ENCODE data around the gene TSPAN4. TPM values are rescaled to one million over a fixed set of nuclear protein-coding genes. Genes with fewer than 3 reads are reported as not detected.

TSPAN4 gene
- total and polyA plus RNA-seq, 10 donors: 32.1 to 140 (median 107) TPM

- intact Hi-C loops (cut with DNase I; ENCODE audit: low total_unique reads): no loop called here
- Histone ChIP-seq H3K36me3 (peaks cover 0 to 48% (median 31%) of the 10 kb centered on the region in 6 donors), H3K27ac (no peak overlapping the region), H3K27me3 (replicated peaks in 1 of 7) (no peaks in the 10 kb centered on the region), H3K9me3 (no peaks in the 10 kb centered on the region), H3K4me3 (peak overlapping the region in 1 of 8 donors; percentile 99), H3K4me1 (peaks cover 16 to 53% (median 39%) of the 10 kb centered on the region in 6 donors)
- DNase-seq: no peak
- WGBS, 5 donors: 66 to 79% (median 74%) methylated on average over 12 to 14 of the region's 14 CpGs
- TF ChIP-seq POLR2A (IDR thresholded peaks at IDR 0.05) (no peak), CTCF (IDR thresholded peaks at IDR 0.05 in 8 of 11, conservative IDR thresholded peaks at IDR 0.05 in 3 of 11) (no peak), POLR2AphosphoS5 (IDR thresholded peaks at IDR 0.05) (no peak)
These were observed 31.0 kb upstream of the TSPAN4 start for GRCh38 chr11:811446-812245.

DNA sequence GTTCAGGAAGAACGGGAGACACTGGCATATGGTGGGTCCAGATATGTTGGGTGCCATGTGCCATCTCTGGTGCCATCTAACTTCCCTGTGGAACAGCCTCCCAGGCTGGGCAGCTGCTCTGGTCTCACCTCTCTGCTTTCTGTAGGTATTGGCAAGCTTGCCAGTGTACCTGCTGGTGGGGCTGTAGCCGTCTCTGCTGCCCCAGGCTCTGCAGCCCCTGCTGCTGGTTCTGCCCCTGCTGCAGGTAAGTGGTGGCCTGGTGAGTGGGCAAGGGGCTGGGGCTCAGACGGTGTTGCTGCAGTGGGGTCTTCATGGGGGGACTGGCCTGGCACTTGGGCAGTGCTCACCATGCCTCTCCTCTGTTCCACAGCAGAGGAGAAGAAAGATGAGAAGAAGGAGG, 30.3 kb upstream of the TSPAN4 start:
- no peak for TF ChIP-seq POLR2A (IDR thresholded peaks at IDR 0.05)
- no peak for TF ChIP-seq POLR2AphosphoS5 (IDR thresholded peaks at IDR 0.05)
- TF ChIP-seq CTCF (IDR thresholded peaks at IDR 0.05 in 8 of 11, conservative IDR thresholded peaks at IDR 0.05 in 3 of 11): no peak
- H3K27ac ChIP-seq: no peak overlapping the region
- no peak overlapping the region for H3K4me3 ChIP-seq
- peaks cover 16 to 51% (median 38%) of the 10 kb centered on the region in 6 donors for H3K4me1 ChIP-seq
- H3K9me3 ChIP-seq: no peaks in the 10 kb centered on the region
- H3K27me3 ChIP-seq (replicated peaks in 1 of 7): no peaks in the 10 kb centered on the region
- 82 to 97% (median 92%) methylated on average over 2 to 3 of the region's 3 CpGs for WGBS, 5 donors
- DNase-seq: no peak
- H3K36me3 ChIP-seq: peaks cover 0 to 48% (median 31%) of the 10 kb centered on the region in 6 donors
- intact Hi-C loops (cut with DNase I; ENCODE audit: low total_unique reads): no loop called here

GRCh38 chr11:813072-813455, 29.6 kb upstream of the TSPAN4 start:
- no peak overlapping the region for H3K27ac ChIP-seq
- DNase-seq: no peak
- peaks cover 14 to 44% (median 33%) of the 10 kb centered on the region in 6 donors for H3K4me1 ChIP-seq
- H3K4me3 ChIP-seq: no peak overlapping the region
- no peaks in the 10 kb centered on the region for H3K27me3 ChIP-seq (replicated peaks in 1 of 7)
- intact Hi-C loops (cut with DNase I; ENCODE audit: low total_unique reads): no loop called here
- TF ChIP-seq POLR2A (IDR thresholded peaks at IDR 0.05): no peak
- peaks cover 0 to 48% (median 31%) of the 10 kb centered on the region in 6 donors for H3K36me3 ChIP-seq
- 85 to 91% (median 89%) methylated on average over 6 of the region's 6 CpGs for WGBS, 5 donors
- H3K9me3 ChIP-seq: no peaks in the 10 kb centered on the region

- no peak overlapping the region for H3K4me3 ChIP-seq
- H3K36me3 ChIP-seq: peaks cover 0 to 48% (median 31%) of the 10 kb centered on the region in 6 donors
- H3K27ac ChIP-seq: no peak overlapping the region
- no peaks in the 10 kb centered on the region for H3K9me3 ChIP-seq
- no peak for DNase-seq
- 62 to 83% (median 80%) methylated on average over 4 to 9 of the region's 9 CpGs for WGBS, 5 donors
- TF ChIP-seq POLR2AphosphoS5 (IDR thresholded peaks at IDR 0.05) (peak; percentile 16 to 66 (median 45)), CTCF (IDR thresholded peaks at IDR 0.05 in 8 of 11, conservative IDR thresholded peaks at IDR 0.05 in 3 of 11) (no peak)
- H3K27me3 ChIP-seq (replicated peaks in 1 of 7): no peaks in the 10 kb centered on the region
- intact Hi-C loops (cut with DNase I; ENCODE audit: low total_unique reads): no loop called here
- H3K4me1 ChIP-seq: peaks cover 9 to 44% (median 31%) of the 10 kb centered on the region in 6 donors
These were observed 29.1 kb upstream of the TSPAN4 start for GRCh38 chr11:813456-814096.

All from spleen (tissue), 11 donors.